IMR-90 (cell line): ENCODE data around the gene ADAMTS20. TPM values are rescaled to one million over a fixed set of nuclear protein-coding genes. Genes with fewer than 3 reads are reported as not detected.

Experiments used
- ATAC-seq: fragments of 200-7000 bp; cut with Tn5 transposase; 2 replicates; pipeline ENCODE4 v1.9.1; 2020; ENCODE audit warnings: low read depth, mild to moderate bottlenecking, moderate library complexity
- BruUV-seq: library from RNA; stranded (reverse); fragments of 400-500 nt; replicated peaks from 2 replicates; lab custom pipeline; 2021; lab: Mats Ljungman, UMichigan
- CTCF ChIA-PET: fragments of 300-600 bp; formaldehyde crosslinking; extraction: SDS; loops from one replicate; lab custom pipeline; 2021; ENCODE audit warnings: antibody characterized with exemption; lab: Yijun Ruan, JAX
- POLR2A ChIA-PET: fragments of 300-600 bp; sonication (Branson Sonifier 250); formaldehyde crosslinking; loops from one replicate; lab custom pipeline; 2022; ENCODE audit warnings: antibody characterized with exemption; ENCODE audit not compliant: unreplicated experiment; lab: Charles Lee
- DNase-seq: peaks from one replicate; pipeline ENCODE4 v3.0.0; 2013
- H2AFZ ChIP-seq: replicated peaks from 2 replicates; pipeline ENCODE3; 2013; ENCODE audit warnings: low read length, mild to moderate bottlenecking; ENCODE audit not compliant: poor library complexity
- H2AK5ac ChIP-seq: 2 replicates; pipeline ENCODE4 v1.6.1; 2013; ENCODE audit warnings: low read depth, low read length, inconsistent platforms
- H2AK9ac ChIP-seq: replicated peaks from 2 replicates; pipeline ENCODE3; 2013; ENCODE audit warnings: mild to moderate bottlenecking, low read depth, low read length, moderate library complexity; ENCODE audit not compliant: poor library complexity
- H2BK120ac ChIP-seq: 2 replicates; pipeline ENCODE4 v1.6.1; 2013; ENCODE audit warnings: low read depth, low read length, inconsistent platforms
- H2BK15ac ChIP-seq: 3 replicates; pipeline ENCODE4 v1.6.1; 2013; ENCODE audit warnings: low read depth, low read length, inconsistent platforms
- H2BK20ac ChIP-seq: 2 replicates; pipeline ENCODE4 v1.6.1; 2013; ENCODE audit warnings: low read depth, mild to moderate bottlenecking, inconsistent platforms, low read length, moderate library complexity
- H2BK5ac ChIP-seq: 2 replicates; pipeline ENCODE4 v1.6.1; 2013; ENCODE audit warnings: mild to moderate bottlenecking, low read depth, low read length, inconsistent platforms; ENCODE audit not compliant: poor library complexity, severe bottlenecking
- H3K14ac ChIP-seq: replicated peaks from 2 replicates; pipeline ENCODE4 v1.6.1; 2013; ENCODE audit warnings: low read depth, low read length, inconsistent platforms
- H3K18ac ChIP-seq: 2 replicates; pipeline ENCODE4 v1.6.1; 2013; ENCODE audit warnings: low read depth, low read length, control low read depth
- H3K23ac ChIP-seq: 2 replicates; pipeline ENCODE4 v1.6.1; 2013; ENCODE audit warnings: low read depth, low read length, inconsistent platforms
- H3K27ac ChIP-seq: 2 replicates; pipeline ENCODE4 v1.5.1; 2013; ENCODE audit warnings: mild to moderate bottlenecking, control low read depth, low read length; ENCODE audit not compliant: insufficient read depth
- H3K27me3 ChIP-seq: 2 replicates; pipeline ENCODE4 v1.6.1; 2013; ENCODE audit warnings: low read length; ENCODE audit not compliant: control insufficient read depth, insufficient read depth
- H3K36me3 ChIP-seq: 2 replicates; pipeline ENCODE4 v1.6.1; 2013; ENCODE audit warnings: low read length, mixed read lengths; ENCODE audit not compliant: control insufficient read depth, insufficient read depth
- H3K4ac ChIP-seq: 2 replicates; pipeline ENCODE4 v1.6.1; 2013; ENCODE audit warnings: low read depth, low read length, inconsistent platforms
- H3K4me1 ChIP-seq: 2 replicates; pipeline ENCODE4 v1.6.1; 2013; ENCODE audit warnings: low read length, mixed read lengths; ENCODE audit not compliant: control insufficient read depth, insufficient read depth
- H3K4me2 ChIP-seq: 2 replicates; pipeline ENCODE4 v1.6.1; 2013; ENCODE audit warnings: low read depth, mild to moderate bottlenecking, control low read depth, low read length, moderate library complexity
- H3K4me3 ChIP-seq: 2 replicates; pipeline ENCODE4 v1.5.1; 2013; ENCODE audit warnings: low read depth, mild to moderate bottlenecking, control low read depth, low read length, moderate library complexity; ENCODE audit not compliant: insufficient read depth
- H3K56ac ChIP-seq: 2 replicates; pipeline ENCODE4 v1.6.1; 2013; ENCODE audit warnings: low read length, inconsistent platforms; ENCODE audit not compliant: insufficient read depth; ENCODE audit errors: extremely low read depth
- H3K79me1 ChIP-seq, 2 experiments: 2 replicates each; pipeline ENCODE4 v1.6.1; 2013; ENCODE audit warnings: low read length in 2 of 2, inconsistent platforms in 1 of 2, low read depth in 1 of 2
- H3K9ac ChIP-seq: 2 replicates; pipeline ENCODE4 v1.6.1; 2013; ENCODE audit warnings: low read depth, low read length, control low read depth
- H3K9me1 ChIP-seq: 2 replicates; pipeline ENCODE4 v1.6.1; 2013; ENCODE audit warnings: low read length, inconsistent platforms; ENCODE audit not compliant: insufficient read depth
- H3K9me3 ChIP-seq: 2 replicates; pipeline ENCODE4 v1.6.1; 2013; ENCODE audit warnings: low read length; ENCODE audit not compliant: control insufficient read depth, insufficient read depth
- H4K20me1 ChIP-seq: 2 replicates; pipeline ENCODE4 v1.6.1; 2013; ENCODE audit warnings: low read length, inconsistent platforms; ENCODE audit not compliant: insufficient read depth
- H4K5ac ChIP-seq: 2 replicates; pipeline ENCODE4 v1.6.1; 2013; ENCODE audit warnings: mild to moderate bottlenecking, low read depth, low read length, control low read depth
- H4K8ac ChIP-seq, 2 experiments: 2 replicates each; pipeline ENCODE4 v1.6.1; 2013; ENCODE audit warnings: low read depth in 2 of 2, low read length in 2 of 2, control low read depth in 1 of 2, inconsistent platforms in 1 of 2
- H4K91ac ChIP-seq: 2 replicates; pipeline ENCODE4 v1.6.1; 2013; ENCODE audit warnings: low read depth, low read length, inconsistent platforms; ENCODE audit not compliant: insufficient read depth
- CEBPB ChIP-seq: IDR thresholded peaks from 2 replicates; pipeline ENCODE4 v1.6.1; 2012; ENCODE audit warnings: low read depth, low read length, improper control_type of control experiment
- CHD1 ChIP-seq: IDR thresholded peaks from 2 replicates; pipeline ENCODE4 v1.6.1; 2012; ENCODE audit warnings: low read depth, low read length, improper control_type of control experiment
- ELK1 ChIP-seq: fragments of 150-350 bp; IDR thresholded peaks from 2 replicates; pipeline ENCODE4 v1.6.1; 2016; ENCODE audit warnings: low read depth, mild to moderate bottlenecking, low read length, moderate library complexity, borderline replicate concordance
- MAFK ChIP-seq: IDR thresholded peaks from 2 replicates; pipeline ENCODE4 v1.6.1; 2012; ENCODE audit warnings: low read depth, low read length, improper control_type of control experiment
- MAZ ChIP-seq: IDR thresholded peaks from 2 replicates; pipeline ENCODE4 v1.6.1; 2012; ENCODE audit warnings: low read depth, mild to moderate bottlenecking, low read length, improper control_type of control experiment, moderate library complexity, borderline replicate concordance
- MXI1 ChIP-seq: IDR thresholded peaks from 2 replicates; pipeline ENCODE4 v1.6.1; 2012; ENCODE audit warnings: low read depth, mild to moderate bottlenecking, low read length, moderate library complexity, borderline replicate concordance
- NFE2L2 ChIP-seq: fragments of 150-350 bp; IDR thresholded peaks from 2 replicates; pipeline ENCODE4 v1.6.1; 2016; ENCODE audit warnings: low read depth, mild to moderate bottlenecking, low read length
- POLR2A ChIP-seq: IDR thresholded peaks from 2 replicates; pipeline ENCODE4 v1.6.1; 2012; ENCODE audit warnings: mild to moderate bottlenecking, low read depth, low read length
- RAD21 ChIP-seq: IDR thresholded peaks from 2 replicates; pipeline ENCODE4 v1.6.1; 2012; ENCODE audit warnings: low read length, improper control_type of control experiment
- RFX5 ChIP-seq: IDR thresholded peaks from 2 replicates; pipeline ENCODE4 v1.8.0; 2012; ENCODE audit warnings: low read depth, mild to moderate bottlenecking, low read length, moderate library complexity
- SMC3 ChIP-seq: fragments of 150-350 bp; IDR thresholded peaks from 2 replicates; pipeline ENCODE4 v1.6.1; 2016; ENCODE audit warnings: low read depth, mild to moderate bottlenecking, antibody characterized with exemption, low read length, moderate library complexity
- WGBS, 2 experiments: methylation state at CpG; one replicate each; pipeline versions ENCODE4 v1.1.5 to v1.1.7; 2013; ENCODE audit warnings: missing lambda C conversion rate in 2 of 2; ENCODE audit not compliant: insufficient read length in 1 of 2; ENCODE audit errors: extremely low coverage in 2 of 2; 5-methylcytosine and 5-hydroxymethylcytosine counted together
- dilution Hi-C: fragments of 300-500 bp; cut with HindIII; formaldehyde crosslinking; loops from one replicate; pipeline ENCODE4 v1.14.3; 2018; ENCODE audit warnings: low sequenced_read_pairs; ENCODE audit not compliant: unreplicated experiment
- in situ Hi-C: fragments of 300-500 bp; cut with MboI; formaldehyde crosslinking; loops from 3 replicates; pipeline ENCODE4 v1.14.3; 2019; ENCODE audit warnings: low sequenced_read_pairs, inconsistent platforms, mixed read lengths
- intact Hi-C: fragments of 100-400 bp; cut with micrococcal nuclease; formaldehyde crosslinking; loops from 2 replicates; pipeline ENCODE4 v1.10.0; 2022
- polyA plus RNA-seq, 3 experiments: library from polyadenylated mRNA; depleted of rRNA; stranded (reverse); fragments of >200 nt; gene quantifications; 2 replicates each; pipeline ENCODE4 v1.2.3, GENCODE V29; 2012; ENCODE audit warnings: low replicate concordance in 1 of 3
- total RNA-seq: library from RNA; depleted of rRNA; stranded (reverse); fragments of >200 nt; gene quantifications from 2 replicates; pipeline ENCODE4 v1.2.3, GENCODE V29; 2012
- TF ChIP-seq, protein P1 (sequence below): conservative IDR thresholded peaks from 2 replicates; pipeline ENCODE4 v1.5.1; 2012; ENCODE audit warnings: mild to moderate bottlenecking, low read depth, low read length, improper control_type of control experiment

ADAMTS20 gene
- total and polyA plus RNA-seq, 2 of the 4 experiments (the other 2 are of a cell fraction) = not detected

DNA sequence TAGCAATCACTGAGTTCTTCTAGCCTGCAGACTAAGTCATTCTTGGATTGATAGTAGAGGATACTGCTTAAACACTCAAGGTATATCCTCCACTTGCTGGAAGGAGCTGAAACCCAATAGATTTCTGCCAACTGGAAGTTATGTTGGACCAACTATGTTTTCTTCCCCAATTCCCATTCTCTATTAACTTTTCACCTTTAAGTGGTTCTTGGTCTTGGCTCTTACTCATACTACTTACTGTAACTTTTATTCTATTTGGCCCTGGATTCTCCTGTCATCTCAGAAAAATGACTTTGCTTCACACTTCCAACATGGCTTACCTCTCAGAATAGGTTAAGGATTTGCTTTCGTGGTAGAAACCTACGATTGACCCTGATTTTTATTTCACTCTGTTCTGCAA, 244.9 kb downstream of the ADAMTS20 start:
- peak overlapping the region; percentile 98 for H2AK5ac ChIP-seq
- ChIA-PET CTCF (no interaction called here), POLR2A (no interaction called here)
- no peaks in the 10 kb centered on the region for H4K20me1 ChIP-seq
- H3K27ac ChIP-seq = peak overlapping the region; percentile 46
- H3K18ac ChIP-seq = peak overlapping the region; percentile 99; the same call in 1 of the 2 replicates
- H2BK5ac ChIP-seq = peak overlapping the region; percentile 97
- peak overlapping the region; percentile 92 for H4K91ac ChIP-seq
- peak overlapping the region; percentile 98; the same call in 1 of the 2 replicates for H4K5ac ChIP-seq
- H3K4me1 ChIP-seq = peaks cover 24% of the 10 kb centered on the region
- H3K14ac ChIP-seq = peak overlapping the region; percentile 96
- peak overlapping the region; percentile 83 for H2BK20ac ChIP-seq
- H3K4me3 ChIP-seq = no peak overlapping the region
- peak overlapping the region; percentile 81; the same call in 1 of the 2 replicates for H3K23ac ChIP-seq
- TF ChIP-seq RFX5 (no peak), RAD21 (no peak), CHD1 (no peak), POLR2A (no peak), ELK1 (no peak), NFE2L2 (no peak), SMC3 (no peak), MAFK (no peak), CEBPB (no peak), MXI1 (no peak), MAZ (no peak)
- TF ChIP-seq, protein P1, sequence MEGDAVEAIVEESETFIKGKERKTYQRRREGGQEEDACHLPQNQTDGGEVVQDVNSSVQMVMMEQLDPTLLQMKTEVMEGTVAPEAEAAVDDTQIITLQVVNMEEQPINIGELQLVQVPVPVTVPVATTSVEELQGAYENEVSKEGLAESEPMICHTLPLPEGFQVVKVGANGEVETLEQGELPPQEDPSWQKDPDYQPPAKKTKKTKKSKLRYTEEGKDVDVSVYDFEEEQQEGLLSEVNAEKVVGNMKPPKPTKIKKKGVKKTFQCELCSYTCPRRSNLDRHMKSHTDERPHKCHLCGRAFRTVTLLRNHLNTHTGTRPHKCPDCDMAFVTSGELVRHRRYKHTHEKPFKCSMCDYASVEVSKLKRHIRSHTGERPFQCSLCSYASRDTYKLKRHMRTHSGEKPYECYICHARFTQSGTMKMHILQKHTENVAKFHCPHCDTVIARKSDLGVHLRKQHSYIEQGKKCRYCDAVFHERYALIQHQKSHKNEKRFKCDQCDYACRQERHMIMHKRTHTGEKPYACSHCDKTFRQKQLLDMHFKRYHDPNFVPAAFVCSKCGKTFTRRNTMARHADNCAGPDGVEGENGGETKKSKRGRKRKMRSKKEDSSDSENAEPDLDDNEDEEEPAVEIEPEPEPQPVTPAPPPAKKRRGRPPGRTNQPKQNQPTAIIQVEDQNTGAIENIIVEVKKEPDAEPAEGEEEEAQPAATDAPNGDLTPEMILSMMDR = no peak
- H2AFZ ChIP-seq = no peak overlapping the region
- peak overlapping the region; percentile 91 to 94 for H4K8ac ChIP-seq
- peaks cover 5% of the 10 kb centered on the region; the same call in 1 of the 2 replicates for H3K9me1 ChIP-seq
- no peaks in the 10 kb centered on the region; a peak in 1 of 4 replicates for H3K79me1 ChIP-seq
- no TSS peak for BruUV-seq
- peak overlapping the region; percentile 88 for H2AK9ac ChIP-seq
- DNase-seq (no peak), ATAC-seq (no peak)
- in situ Hi-C loops (no loop called here), intact Hi-C loops (no loop called here), dilution Hi-C loops (no loop called here)
- peak overlapping the region; percentile 73; the same call in 1 of the 2 replicates for H3K56ac ChIP-seq
- H2BK15ac ChIP-seq = peak overlapping the region; percentile 89
- H3K9me3 ChIP-seq = no peaks in the 10 kb centered on the region
- no CpG with 5 or more reads among the region's 2 CpGs for WGBS, 2 experiments
- no peaks in the 10 kb centered on the region for H3K36me3 ChIP-seq
- H3K4ac ChIP-seq = peak overlapping the region; percentile 96
- H3K9ac ChIP-seq = no peak overlapping the region
- H2BK120ac ChIP-seq = peak overlapping the region; percentile 97
- no peak overlapping the region for H3K4me2 ChIP-seq
- H3K27me3 ChIP-seq = no peaks in the 10 kb centered on the region
